ENCODE measurements around the gene UFM1. TPM values are rescaled to one million over a fixed set of nuclear protein-coding genes. Genes with fewer than 3 reads are reported as not detected.

Gene UFM1
- total and polyA plus RNA-seq, 2 donors (not counting 3 experiments of a cell fraction or from before 2014, with no cell fraction given) = 16.8 to 51.5 TPM

- Histone ChIP-seq H3K4me2 (ENCODE audit: insufficient read depth, low read length) (peak overlapping the region; percentile 95), H3K79me2 (ENCODE audit: control insufficient read depth, insufficient read depth, low read length) (peaks cover 35% of the 10 kb centered on the region), H2AFZ (ENCODE audit: low read depth, low read length) (peak overlapping the region; percentile 91), H3K27ac (ENCODE audit: insufficient read depth, low read depth, low read length) (peak overlapping the region; percentile 97), H3K36me3 (ENCODE audit: control insufficient read depth in 2 of 2, extremely low read depth in 1 of 2, insufficient read depth in 2 of 2, low read length in 2 of 2) (peaks cover 0 to 5% of the 10 kb centered on the region in 2 experiments), H3K4me3 (replicated peaks in 1 of 3; ENCODE audit: insufficient read depth in 1 of 3, low read depth in 1 of 3, low read length in 3 of 3) (peak overlapping the region; percentile 61 to 89 (median 80)), H3K9ac (replicated peaks; ENCODE audit: extremely low read depth, insufficient read depth, low read length) (peak overlapping the region; percentile 100), H4K20me1 (replicated peaks; ENCODE audit: control insufficient read depth, extremely low read depth, insufficient read depth, low read length) (peaks cover 3% of the 10 kb centered on the region), H3K9me1 (replicated peaks; ENCODE audit: control insufficient read depth, extremely low read depth, insufficient read depth, low read length) (no peaks in the 10 kb centered on the region), H3K27me3 (ENCODE audit: control insufficient read depth in 2 of 2, insufficient read depth in 2 of 2, low read length in 2 of 2) (no peaks in the 10 kb centered on the region), H3K9me3 (replicated peaks; ENCODE audit: control insufficient read depth, insufficient read depth, low read length) (no peaks in the 10 kb centered on the region), H3K4me1 (ENCODE audit: control insufficient read depth, extremely low read depth, insufficient read depth, low read length) (peaks cover 18% of the 10 kb centered on the region)
- dilution Hi-C loops (cut with MboI; ENCODE audit: extremely low pct_ligation_motif_present, low sequenced_read_pairs) = no loop called here
- BruUV-seq (replicated peaks) = TSS peak; percentile 68
- ChIA-PET POLR2A (interaction anchor here (0.5 to 1.5 kb wide), 2 partner anchors 10 to 16 kb away, joined by 4 to 6 read pairs; no protein-coding TSS in a partner anchor), CTCF (interaction anchor here (0.8 to 2.2 kb wide), 3 partner anchors 10 to 708 kb away, joined by 4 to 7 read pairs (median 5); no protein-coding TSS in a partner anchor)
- DNase-seq (ENCODE audit: low read depth, low spot score) (no peak), FAIRE-seq (no peak)
- TF ChIP-seq MAX (IDR thresholded peaks at IDR 0.05; ENCODE audit: insufficient read depth, insufficient read length) (no peak), EZH2 (IDR thresholded peaks at IDR 0.05; ENCODE audit: borderline replicate concordance, low read depth, low read length, severe bottlenecking) (no peak), JUN (IDR thresholded peaks at IDR 0.05; ENCODE audit: borderline replicate concordance, insufficient read depth, insufficient read length, low read depth) (no peak), GATA2 (IDR thresholded peaks at IDR 0.05; ENCODE audit: insufficient read depth, insufficient read length, low read depth, low read length) (no peak), FOS (IDR thresholded peaks at IDR 0.05; ENCODE audit: borderline replicate concordance, insufficient read depth, low read length) (no peak), POLR2AphosphoS5 (IDR thresholded peaks at IDR 0.05; ENCODE audit: insufficient read depth, low read depth, low read length) (no peak), MYC (IDR thresholded peaks at IDR 0.05; ENCODE audit: low read depth, low read length) (no peak), POLR2A (IDR thresholded peaks at IDR 0.05; ENCODE audit: low read depth, low read length) (no peak)
- TF ChIP-seq, protein P1, sequence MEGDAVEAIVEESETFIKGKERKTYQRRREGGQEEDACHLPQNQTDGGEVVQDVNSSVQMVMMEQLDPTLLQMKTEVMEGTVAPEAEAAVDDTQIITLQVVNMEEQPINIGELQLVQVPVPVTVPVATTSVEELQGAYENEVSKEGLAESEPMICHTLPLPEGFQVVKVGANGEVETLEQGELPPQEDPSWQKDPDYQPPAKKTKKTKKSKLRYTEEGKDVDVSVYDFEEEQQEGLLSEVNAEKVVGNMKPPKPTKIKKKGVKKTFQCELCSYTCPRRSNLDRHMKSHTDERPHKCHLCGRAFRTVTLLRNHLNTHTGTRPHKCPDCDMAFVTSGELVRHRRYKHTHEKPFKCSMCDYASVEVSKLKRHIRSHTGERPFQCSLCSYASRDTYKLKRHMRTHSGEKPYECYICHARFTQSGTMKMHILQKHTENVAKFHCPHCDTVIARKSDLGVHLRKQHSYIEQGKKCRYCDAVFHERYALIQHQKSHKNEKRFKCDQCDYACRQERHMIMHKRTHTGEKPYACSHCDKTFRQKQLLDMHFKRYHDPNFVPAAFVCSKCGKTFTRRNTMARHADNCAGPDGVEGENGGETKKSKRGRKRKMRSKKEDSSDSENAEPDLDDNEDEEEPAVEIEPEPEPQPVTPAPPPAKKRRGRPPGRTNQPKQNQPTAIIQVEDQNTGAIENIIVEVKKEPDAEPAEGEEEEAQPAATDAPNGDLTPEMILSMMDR (IDR thresholded peaks at IDR 0.05; ENCODE audit: extremely low read depth in 1 of 2, insufficient read depth in 1 of 2, low read depth in 1 of 2, low read length in 2 of 2) = no peak
- intact Hi-C loops (cut with micrococcal nuclease) = loop anchor here (1.0 to 10.0 kb wide), 3 partner anchors 686 to 1534 kb away; partner anchors contain the start of genes NHLRC3, PROSER1 and RFXAP
Measured at GRCh38 chr13:38348861-38349389, 726 bp upstream of the UFM1 start.

All from endothelial cell of umbilical vein (primary cell).